Measurements from ENCODE around the gene BID. TPM values are rescaled to one million over a fixed set of nuclear protein-coding genes. Genes with fewer than 3 reads are reported as not detected.

BID gene
- total and polyA plus RNA-seq, 10 of the 15 experiments (the other 5 are each of a cell fraction or from before 2014, with no cell fraction given): 7.9 to 241 (median 136) TPM

DNA sequence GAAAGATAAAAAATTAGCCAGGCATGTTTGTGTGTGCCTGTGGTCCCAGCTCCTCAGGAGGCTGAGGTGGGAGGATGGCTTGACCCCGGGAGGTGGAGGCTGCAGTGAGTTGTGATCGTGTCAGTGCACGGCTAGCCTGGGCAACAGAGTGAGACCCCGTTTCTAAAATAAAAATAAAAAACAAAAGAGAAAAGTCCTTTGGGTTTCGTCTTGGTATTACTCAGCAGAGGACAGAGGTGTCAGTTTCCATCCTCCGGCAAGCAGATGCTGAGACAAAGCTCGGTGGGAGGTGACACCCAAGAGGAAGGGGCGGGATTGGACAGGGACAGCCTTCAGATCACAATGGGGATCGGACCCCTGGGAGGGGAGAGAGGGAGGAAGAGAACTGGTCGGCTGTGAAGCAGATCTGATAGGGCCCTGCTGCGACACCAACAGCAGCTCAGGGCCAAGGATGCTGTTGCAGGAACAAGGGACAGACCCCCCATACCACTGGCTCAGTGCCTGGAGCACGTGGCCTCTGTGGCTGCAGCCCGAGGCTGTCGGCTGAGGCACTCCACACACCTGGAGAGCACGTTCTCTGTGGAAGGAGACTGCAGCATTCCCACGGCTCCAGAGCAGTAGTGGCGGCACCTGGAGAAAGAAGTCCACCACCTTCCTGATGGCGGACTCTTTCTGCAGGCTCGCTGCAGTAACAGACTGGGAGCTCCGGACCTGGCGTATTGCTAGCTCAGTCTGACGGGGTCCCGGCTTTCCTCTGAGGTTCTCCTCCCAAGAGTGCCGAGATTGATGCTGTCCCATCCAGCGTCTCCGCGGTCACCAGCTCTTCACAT lies 5.2 kb upstream of the BID start (continued):
- TF ChIP-seq RAD51 (IDR thresholded peaks at IDR 0.05): peak; percentile 68
- peak; percentile 26 for TF ChIP-seq MYC (IDR thresholded peaks at IDR 0.05; ENCODE audit: insufficient read depth, insufficient read length, insufficient replicate concordance, low read length, severe bottlenecking)
- peak; percentile 75; the same call in 1 of the 2 replicates for TF ChIP-seq POLR2AphosphoS2 (IDR thresholded peaks at IDR 0.05; ENCODE audit: low read depth, low read length)
- TF ChIP-seq ZNF274 (IDR thresholded peaks at IDR 0.05; ENCODE audit: insufficient read depth, insufficient read length): no peak
- TF ChIP-seq CREM (IDR thresholded peaks at IDR 0.05; ENCODE audit: low read depth): no peak
- no peak for TF ChIP-seq BRCA1 (IDR thresholded peaks at IDR 0.05; ENCODE audit: low read depth, low read length)
- no peak for TF ChIP-seq GABPA (IDR thresholded peaks at IDR 0.05; ENCODE audit: low read depth)
- TF ChIP-seq CREB1 (IDR thresholded peaks at IDR 0.05; ENCODE audit: low read depth): no peak
- TF ChIP-seq SRF (IDR thresholded peaks at IDR 0.05; ENCODE audit: low read depth in 2 of 2, low read length in 2 of 2): no peak
- TF ChIP-seq ZNF622 (IDR thresholded peaks at IDR 0.05): no peak
- no peak for TF ChIP-seq WRNIP1 (IDR thresholded peaks at IDR 0.05; ENCODE audit: borderline replicate concordance, low read depth, low read length)
- TF ChIP-seq ZNF384 (IDR thresholded peaks at IDR 0.05; ENCODE audit: borderline replicate concordance, low read depth, low read length): no peak
- no peak for TF ChIP-seq TAF1 (IDR thresholded peaks at IDR 0.05; ENCODE audit: borderline replicate concordance, low read depth, low read length)
- TF ChIP-seq, protein P1, sequence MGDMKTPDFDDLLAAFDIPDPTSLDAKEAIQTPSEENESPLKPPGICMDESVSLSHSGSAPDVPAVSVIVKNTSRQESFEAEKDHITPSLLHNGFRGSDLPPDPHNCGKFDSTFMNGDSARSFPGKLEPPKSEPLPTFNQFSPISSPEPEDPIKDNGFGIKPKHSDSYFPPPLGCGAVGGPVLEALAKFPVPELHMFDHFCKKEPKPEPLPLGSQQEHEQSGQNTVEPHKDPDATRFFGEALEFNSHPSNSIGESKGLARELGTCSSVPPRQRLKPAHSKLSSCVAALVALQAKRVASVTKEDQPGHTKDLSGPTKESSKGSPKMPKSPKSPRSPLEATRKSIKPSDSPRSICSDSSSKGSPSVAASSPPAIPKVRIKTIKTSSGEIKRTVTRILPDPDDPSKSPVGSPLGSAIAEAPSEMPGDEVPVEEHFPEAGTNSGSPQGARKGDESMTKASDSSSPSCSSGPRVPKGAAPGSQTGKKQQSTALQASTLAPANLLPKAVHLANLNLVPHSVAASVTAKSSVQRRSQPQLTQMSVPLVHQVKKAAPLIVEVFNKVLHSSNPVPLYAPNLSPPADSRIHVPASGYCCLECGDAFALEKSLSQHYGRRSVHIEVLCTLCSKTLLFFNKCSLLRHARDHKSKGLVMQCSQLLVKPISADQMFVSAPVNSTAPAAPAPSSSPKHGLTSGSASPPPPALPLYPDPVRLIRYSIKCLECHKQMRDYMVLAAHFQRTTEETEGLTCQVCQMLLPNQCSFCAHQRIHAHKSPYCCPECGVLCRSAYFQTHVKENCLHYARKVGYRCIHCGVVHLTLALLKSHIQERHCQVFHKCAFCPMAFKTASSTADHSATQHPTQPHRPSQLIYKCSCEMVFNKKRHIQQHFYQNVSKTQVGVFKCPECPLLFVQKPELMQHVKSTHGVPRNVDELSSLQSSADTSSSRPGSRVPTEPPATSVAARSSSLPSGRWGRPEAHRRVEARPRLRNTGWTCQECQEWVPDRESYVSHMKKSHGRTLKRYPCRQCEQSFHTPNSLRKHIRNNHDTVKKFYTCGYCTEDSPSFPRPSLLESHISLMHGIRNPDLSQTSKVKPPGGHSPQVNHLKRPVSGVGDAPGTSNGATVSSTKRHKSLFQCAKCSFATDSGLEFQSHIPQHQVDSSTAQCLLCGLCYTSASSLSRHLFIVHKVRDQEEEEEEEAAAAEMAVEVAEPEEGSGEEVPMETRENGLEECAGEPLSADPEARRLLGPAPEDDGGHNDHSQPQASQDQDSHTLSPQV (IDR thresholded peaks at IDR 0.05): no peak
- peak; percentile 83 to 84 for TF ChIP-seq IKZF2 (IDR thresholded peaks at IDR 0.05)
- peak; percentile 79; the same call in 1 of the 2 replicates for TF ChIP-seq DPF2 (IDR thresholded peaks at IDR 0.05)
- TF ChIP-seq, protein P2, sequence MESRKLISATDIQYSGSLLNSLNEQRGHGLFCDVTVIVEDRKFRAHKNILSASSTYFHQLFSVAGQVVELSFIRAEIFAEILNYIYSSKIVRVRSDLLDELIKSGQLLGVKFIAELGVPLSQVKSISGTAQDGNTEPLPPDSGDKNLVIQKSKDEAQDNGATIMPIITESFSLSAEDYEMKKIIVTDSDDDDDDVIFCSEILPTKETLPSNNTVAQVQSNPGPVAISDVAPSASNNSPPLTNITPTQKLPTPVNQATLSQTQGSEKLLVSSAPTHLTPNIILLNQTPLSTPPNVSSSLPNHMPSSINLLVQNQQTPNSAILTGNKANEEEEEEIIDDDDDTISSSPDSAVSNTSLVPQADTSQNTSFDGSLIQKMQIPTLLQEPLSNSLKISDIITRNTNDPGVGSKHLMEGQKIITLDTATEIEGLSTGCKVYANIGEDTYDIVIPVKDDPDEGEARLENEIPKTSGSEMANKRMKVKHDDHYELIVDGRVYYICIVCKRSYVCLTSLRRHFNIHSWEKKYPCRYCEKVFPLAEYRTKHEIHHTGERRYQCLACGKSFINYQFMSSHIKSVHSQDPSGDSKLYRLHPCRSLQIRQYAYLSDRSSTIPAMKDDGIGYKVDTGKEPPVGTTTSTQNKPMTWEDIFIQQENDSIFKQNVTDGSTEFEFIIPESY (IDR thresholded peaks at IDR 0.05): no peak
- TF ChIP-seq ASH2L (IDR thresholded peaks at IDR 0.05; ENCODE audit: borderline replicate concordance, low read depth): no peak
- TF ChIP-seq RELA (IDR thresholded peaks at IDR 0.05; ENCODE audit: borderline replicate concordance, partially characterized antibody): no peak
- no peak for TF ChIP-seq SIX5 (IDR thresholded peaks at IDR 0.05; ENCODE audit: low read depth, low read length, severe bottlenecking)
- TF ChIP-seq NFYA (IDR thresholded peaks at IDR 0.05; ENCODE audit: borderline replicate concordance, low read depth, low read length): no peak
- TF ChIP-seq CHD2 (IDR thresholded peaks at IDR 0.05; ENCODE audit: borderline replicate concordance, low read depth, low read length): no peak
- no peak for TF ChIP-seq TBL1XR1 (IDR thresholded peaks at IDR 0.05; ENCODE audit: low read depth, low read length)
- TF ChIP-seq EZH2 (IDR thresholded peaks at IDR 0.05; ENCODE audit: borderline replicate concordance, control insufficient read depth, low read depth, low read length): no peak
- TF ChIP-seq NFIC (IDR thresholded peaks at IDR 0.05; ENCODE audit: low read depth, low read length): peak; percentile 81
- peak; percentile 58; the same call in 1 of the 2 replicates for TF ChIP-seq RUNX3 (IDR thresholded peaks at IDR 0.05; ENCODE audit: low read length)

All from GM12878 (cell line).